ENCODE measurements around the gene GARNL3. TPM values are rescaled to one million over a fixed set of nuclear protein-coding genes. Genes with fewer than 3 reads are reported as not detected.

Gene GARNL3
- total RNA-seq, 2 experiments from 2014 or later, result 16.1 to 17.2 TPM

GRCh38 chr9:127334725-127335124 is 70.2 kb downstream of the GARNL3 start:
- Histone ChIP-seq H3K79me2 (ENCODE audit: insufficient read depth, low read depth, low read length) (no peaks in the 10 kb centered on the region), H3K4me1 (ENCODE audit: insufficient read depth, low read length, poor library complexity, severe bottlenecking) (no peaks in the 10 kb centered on the region), H3K27ac (ENCODE audit: low read depth, low read length, poor library complexity, severe bottlenecking) (no peak overlapping the region), H3K4me3 (ENCODE audit: low read depth, low read length, poor library complexity, severe bottlenecking) (no peak overlapping the region), H3K9me3 (ENCODE audit: low read length) (no peaks in the 10 kb centered on the region), H4K20me1 (ENCODE audit: insufficient read depth, low read length) (no peaks in the 10 kb centered on the region), H3K36me3 (ENCODE audit: insufficient read depth, low read length) (no peaks in the 10 kb centered on the region), H3K4me2 (ENCODE audit: low read length) (no peak overlapping the region), H2AFZ (ENCODE audit: low read length) (no peak overlapping the region), H3K9me2 (ENCODE audit: insufficient read depth, low read length) (no peaks in the 10 kb centered on the region)
- POLR2A ChIA-PET, result interaction anchor here (0.6 kb wide), 1 partner anchor 164 kb away, joined by 4 read pairs; no protein-coding TSS in a partner anchor
- no peak for TF ChIP-seq CTCF (conservative IDR thresholded peaks at IDR 0.05; ENCODE audit: low read length)
- TF ChIP-seq EZH2phosphoT487 (IDR thresholded peaks at IDR 0.05; ENCODE audit: borderline replicate concordance, low read depth, low read length), result no peak
- intact Hi-C loops (cut with micrococcal nuclease; ENCODE audit: unreplicated experiment), result no loop called here
- no peak for DNase-seq (ENCODE audit: low spot score)
- BruUV-seq (replicated peaks), result no TSS peak
- CTCF ChIA-PET (ENCODE audit: unreplicated experiment), result no interaction called here

- no peak for TF ChIP-seq CTCF (conservative IDR thresholded peaks at IDR 0.05; ENCODE audit: low read length)
- TF ChIP-seq EZH2phosphoT487 (IDR thresholded peaks at IDR 0.05; ENCODE audit: borderline replicate concordance, low read depth, low read length), result no peak
- Histone ChIP-seq H3K4me1 (ENCODE audit: insufficient read depth, low read length, poor library complexity, severe bottlenecking) (no peaks in the 10 kb centered on the region), H2AFZ (ENCODE audit: low read length) (no peak overlapping the region), H3K27ac (ENCODE audit: low read depth, low read length, poor library complexity, severe bottlenecking) (no peak overlapping the region), H3K4me2 (ENCODE audit: low read length) (no peak overlapping the region), H4K20me1 (ENCODE audit: insufficient read depth, low read length) (no peaks in the 10 kb centered on the region), H3K9me3 (ENCODE audit: low read length) (no peaks in the 10 kb centered on the region), H3K79me2 (ENCODE audit: insufficient read depth, low read depth, low read length) (no peaks in the 10 kb centered on the region), H3K36me3 (ENCODE audit: insufficient read depth, low read length) (no peaks in the 10 kb centered on the region), H3K9me2 (ENCODE audit: insufficient read depth, low read length) (no peaks in the 10 kb centered on the region), H3K4me3 (ENCODE audit: low read depth, low read length, poor library complexity, severe bottlenecking) (no peak overlapping the region)
- POLR2A ChIA-PET, result interaction anchor here (1.1 kb wide), 1 partner anchor 421 kb away, joined by 3 read pairs; the partner anchor contains the start of gene RALGPS1
- intact Hi-C loops (cut with micrococcal nuclease; ENCODE audit: unreplicated experiment), result no loop called here
- CTCF ChIA-PET (ENCODE audit: unreplicated experiment), result no interaction called here
- DNase-seq (ENCODE audit: low spot score), result no peak
- BruUV-seq (replicated peaks), result no TSS peak
Measured at GRCh38 chr9:127336086-127336485, 71.5 kb downstream of the GARNL3 start.

GRCh38 chr9:127336506-127337352 is 72.2 kb downstream of the GARNL3 start:
- intact Hi-C loops (cut with micrococcal nuclease; ENCODE audit: unreplicated experiment), result no loop called here
- H2AFZ ChIP-seq (ENCODE audit: low read length), result no peak overlapping the region
- DNase-seq (ENCODE audit: low spot score), result no peak
- H3K4me1 ChIP-seq (ENCODE audit: insufficient read depth, low read length, poor library complexity, severe bottlenecking), result no peaks in the 10 kb centered on the region
- no peak for TF ChIP-seq EZH2phosphoT487 (IDR thresholded peaks at IDR 0.05; ENCODE audit: borderline replicate concordance, low read depth, low read length)
- TF ChIP-seq CTCF (conservative IDR thresholded peaks at IDR 0.05; ENCODE audit: low read length), result no peak
- H3K79me2 ChIP-seq (ENCODE audit: insufficient read depth, low read depth, low read length), result no peaks in the 10 kb centered on the region
- ChIA-PET POLR2A (interaction anchor here (1.1 kb wide), 1 partner anchor 422 kb away, joined by 3 read pairs; the partner anchor contains the start of gene RALGPS1), CTCF (ENCODE audit: unreplicated experiment) (no interaction called here)
- no peaks in the 10 kb centered on the region for H3K36me3 ChIP-seq (ENCODE audit: insufficient read depth, low read length)
- H3K4me2 ChIP-seq (ENCODE audit: low read length), result no peak overlapping the region
- H3K9me2 ChIP-seq (ENCODE audit: insufficient read depth, low read length), result no peaks in the 10 kb centered on the region
- H3K9me3 ChIP-seq (ENCODE audit: low read length), result no peaks in the 10 kb centered on the region
- BruUV-seq (replicated peaks), result no TSS peak
- no peak overlapping the region for H3K27ac ChIP-seq (ENCODE audit: low read depth, low read length, poor library complexity, severe bottlenecking)
- H4K20me1 ChIP-seq (ENCODE audit: insufficient read depth, low read length), result no peaks in the 10 kb centered on the region
- no peak overlapping the region for H3K4me3 ChIP-seq (ENCODE audit: low read depth, low read length, poor library complexity, severe bottlenecking)

All from OCI-LY7 (cell line).